MM.1S (cell line): ENCODE results near the gene PTPRG.

Experiments used
- EZH2 ChIP-seq: fragments of 300-600 bp; sonication (generic); optimal IDR thresholded peaks from 2 replicates; pipeline ENCODE3; 2017; ENCODE audit warnings: low read depth, mild to moderate bottlenecking, antibody characterized with exemption, low read length, mixed read lengths
- TF ChIP-seq, protein P1 (sequence below): fragments of 300-600 bp; sonication (generic); IDR thresholded peaks from 2 replicates; pipeline ENCODE4 v1.5.1; 2016; ENCODE audit warnings: antibody characterized with exemption, low read length, mixed read lengths

DNA sequence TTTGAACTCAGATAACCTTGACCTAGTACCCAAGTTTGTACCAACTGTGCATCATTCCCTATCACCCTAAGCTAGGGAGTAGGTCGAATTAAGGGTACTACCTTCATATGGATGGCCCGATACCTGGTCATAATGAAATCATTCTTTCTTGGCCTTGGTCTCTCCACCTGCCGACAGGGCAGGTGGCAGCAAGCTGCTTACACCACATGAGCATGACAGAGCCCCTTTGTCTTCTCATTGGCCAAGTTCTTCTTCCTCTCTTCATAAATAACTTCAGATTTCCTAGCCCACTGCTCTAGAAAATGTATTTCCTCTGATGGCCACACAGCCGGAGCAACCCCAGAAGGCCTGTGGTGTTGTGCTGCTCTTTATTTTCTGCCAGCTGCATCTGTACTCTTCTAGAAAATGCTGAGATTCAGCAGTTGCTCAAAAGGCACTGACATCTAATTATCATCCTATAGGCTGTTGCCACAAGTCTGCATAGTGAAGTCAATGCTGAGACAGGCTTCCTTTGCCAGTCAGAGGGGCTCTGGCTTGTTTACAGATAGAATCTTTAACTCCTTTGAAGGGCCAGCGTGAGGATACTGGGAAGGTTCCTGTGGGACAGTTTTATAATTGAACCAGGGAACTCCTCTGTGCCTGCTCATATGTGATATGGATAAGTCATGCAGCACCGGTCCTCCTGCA is 304.2 kb downstream of the PTPRG start:
- TF ChIP-seq, protein P1, sequence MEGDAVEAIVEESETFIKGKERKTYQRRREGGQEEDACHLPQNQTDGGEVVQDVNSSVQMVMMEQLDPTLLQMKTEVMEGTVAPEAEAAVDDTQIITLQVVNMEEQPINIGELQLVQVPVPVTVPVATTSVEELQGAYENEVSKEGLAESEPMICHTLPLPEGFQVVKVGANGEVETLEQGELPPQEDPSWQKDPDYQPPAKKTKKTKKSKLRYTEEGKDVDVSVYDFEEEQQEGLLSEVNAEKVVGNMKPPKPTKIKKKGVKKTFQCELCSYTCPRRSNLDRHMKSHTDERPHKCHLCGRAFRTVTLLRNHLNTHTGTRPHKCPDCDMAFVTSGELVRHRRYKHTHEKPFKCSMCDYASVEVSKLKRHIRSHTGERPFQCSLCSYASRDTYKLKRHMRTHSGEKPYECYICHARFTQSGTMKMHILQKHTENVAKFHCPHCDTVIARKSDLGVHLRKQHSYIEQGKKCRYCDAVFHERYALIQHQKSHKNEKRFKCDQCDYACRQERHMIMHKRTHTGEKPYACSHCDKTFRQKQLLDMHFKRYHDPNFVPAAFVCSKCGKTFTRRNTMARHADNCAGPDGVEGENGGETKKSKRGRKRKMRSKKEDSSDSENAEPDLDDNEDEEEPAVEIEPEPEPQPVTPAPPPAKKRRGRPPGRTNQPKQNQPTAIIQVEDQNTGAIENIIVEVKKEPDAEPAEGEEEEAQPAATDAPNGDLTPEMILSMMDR = no peak
- no peak for TF ChIP-seq EZH2
